Epithelial cell of esophagus (primary cell): ENCODE data around the gene THSD4.

Source experiments
- DNase-seq: peaks from one replicate; pipeline ENCODE4 v3.0.0; 2010; ENCODE audit warnings: low read depth
- H3K4me3 ChIP-seq: 2 replicates; pipeline ENCODE4 v1.5.1; 2011; ENCODE audit warnings: mild to moderate bottlenecking, low read length, control low read depth
- TF ChIP-seq, protein P1 (sequence below): IDR thresholded peaks from 2 replicates; pipeline ENCODE4 v1.5.1; 2011; ENCODE audit warnings: low read depth, mild to moderate bottlenecking, low read length, control low read depth, inconsistent platforms; ENCODE audit not compliant: insufficient read depth; ENCODE audit errors: missing control alignments

The THSD4 gene

DNA sequence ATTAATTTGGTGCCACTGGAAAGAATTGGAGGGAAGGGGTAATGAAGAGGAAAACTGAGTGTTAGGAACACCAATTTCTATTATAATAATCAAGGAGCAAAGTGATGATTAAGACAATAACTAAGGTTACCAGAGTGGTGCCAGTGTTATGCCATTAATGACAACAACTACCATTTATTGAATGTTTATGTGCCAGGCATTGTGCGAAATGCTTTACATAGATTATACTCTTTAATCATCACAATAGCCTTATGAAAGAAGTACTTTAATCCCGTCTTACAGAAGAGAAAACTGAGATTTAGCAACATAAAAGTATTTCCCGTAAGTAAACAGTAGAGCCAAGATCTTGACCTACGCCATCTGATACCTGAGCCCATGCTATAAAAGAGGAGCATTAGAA, 507.8 kb downstream of the THSD4 start:
- no peak overlapping the region for H3K4me3 ChIP-seq
- TF ChIP-seq, protein P1, sequence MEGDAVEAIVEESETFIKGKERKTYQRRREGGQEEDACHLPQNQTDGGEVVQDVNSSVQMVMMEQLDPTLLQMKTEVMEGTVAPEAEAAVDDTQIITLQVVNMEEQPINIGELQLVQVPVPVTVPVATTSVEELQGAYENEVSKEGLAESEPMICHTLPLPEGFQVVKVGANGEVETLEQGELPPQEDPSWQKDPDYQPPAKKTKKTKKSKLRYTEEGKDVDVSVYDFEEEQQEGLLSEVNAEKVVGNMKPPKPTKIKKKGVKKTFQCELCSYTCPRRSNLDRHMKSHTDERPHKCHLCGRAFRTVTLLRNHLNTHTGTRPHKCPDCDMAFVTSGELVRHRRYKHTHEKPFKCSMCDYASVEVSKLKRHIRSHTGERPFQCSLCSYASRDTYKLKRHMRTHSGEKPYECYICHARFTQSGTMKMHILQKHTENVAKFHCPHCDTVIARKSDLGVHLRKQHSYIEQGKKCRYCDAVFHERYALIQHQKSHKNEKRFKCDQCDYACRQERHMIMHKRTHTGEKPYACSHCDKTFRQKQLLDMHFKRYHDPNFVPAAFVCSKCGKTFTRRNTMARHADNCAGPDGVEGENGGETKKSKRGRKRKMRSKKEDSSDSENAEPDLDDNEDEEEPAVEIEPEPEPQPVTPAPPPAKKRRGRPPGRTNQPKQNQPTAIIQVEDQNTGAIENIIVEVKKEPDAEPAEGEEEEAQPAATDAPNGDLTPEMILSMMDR, result no peak
- no peak for DNase-seq

DNA sequence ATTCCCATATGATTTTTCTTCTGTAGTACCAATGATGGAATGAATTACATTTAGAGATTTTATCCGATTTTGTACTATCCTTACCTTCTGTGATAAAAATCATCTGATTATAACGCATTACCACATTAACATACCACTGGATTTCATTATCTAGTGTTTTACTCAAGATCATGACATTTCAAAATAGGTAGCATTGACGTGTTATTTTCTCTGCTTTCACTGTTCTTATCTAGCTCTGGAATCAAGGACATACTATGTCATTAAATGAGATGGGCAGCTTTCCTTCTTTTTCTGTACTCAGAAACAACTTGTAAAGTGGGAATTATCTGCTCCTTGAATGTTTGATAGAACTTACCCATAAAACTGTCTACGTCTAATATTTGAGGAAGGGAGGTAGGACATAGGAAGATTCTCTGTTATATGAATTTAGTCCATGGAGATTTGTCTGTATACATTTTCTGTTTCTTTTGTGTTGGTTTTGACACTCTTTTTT, 511.4 kb downstream of the THSD4 start:
- TF ChIP-seq, protein P1, result no peak
- no peak for DNase-seq
- H3K4me3 ChIP-seq, result no peak overlapping the region

DNA sequence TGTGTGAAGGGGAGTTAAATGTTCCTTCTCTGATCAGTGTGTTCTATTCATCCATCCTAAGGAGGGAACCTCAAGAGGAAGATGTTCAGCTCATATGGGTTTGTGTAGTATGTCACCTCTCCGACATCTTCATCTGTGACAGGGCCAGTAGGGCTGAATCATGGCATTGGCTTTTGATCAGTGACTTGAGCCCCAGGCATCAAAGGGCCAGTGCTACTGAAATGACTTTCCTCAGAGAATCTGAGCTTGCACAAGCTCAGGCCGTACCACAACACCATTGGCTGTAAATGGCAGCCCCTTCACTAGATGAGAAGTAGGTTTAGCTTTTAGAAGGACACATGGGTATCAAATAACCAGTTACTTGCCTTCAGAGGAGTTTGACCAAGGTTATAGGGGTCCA, 511.9 kb downstream of the THSD4 start:
- DNase-seq, result no peak
- TF ChIP-seq, protein P1, result no peak
- H3K4me3 ChIP-seq, result no peak overlapping the region

DNA sequence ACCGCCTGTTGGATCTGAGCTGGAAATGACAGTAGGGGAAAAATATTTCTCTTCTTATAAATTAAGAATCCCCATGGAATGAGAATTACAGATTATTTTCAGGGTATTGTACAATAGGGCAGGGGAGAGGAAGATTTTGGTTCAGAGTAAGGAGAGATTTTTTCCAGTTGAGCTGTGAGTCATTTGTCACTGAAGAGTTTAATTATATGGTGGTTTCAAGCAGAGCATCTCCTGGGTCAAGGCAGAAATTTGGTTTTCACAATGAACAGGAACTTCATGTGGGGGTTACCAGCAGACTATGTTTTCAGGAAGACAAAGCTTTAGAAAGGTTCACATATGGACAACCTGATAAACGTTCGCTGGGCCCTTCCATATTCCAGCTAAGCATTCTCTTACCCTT, 512.3 kb downstream of the THSD4 start:
- DNase-seq, result no peak
- TF ChIP-seq, protein P1, result no peak
- no peak overlapping the region for H3K4me3 ChIP-seq

DNA sequence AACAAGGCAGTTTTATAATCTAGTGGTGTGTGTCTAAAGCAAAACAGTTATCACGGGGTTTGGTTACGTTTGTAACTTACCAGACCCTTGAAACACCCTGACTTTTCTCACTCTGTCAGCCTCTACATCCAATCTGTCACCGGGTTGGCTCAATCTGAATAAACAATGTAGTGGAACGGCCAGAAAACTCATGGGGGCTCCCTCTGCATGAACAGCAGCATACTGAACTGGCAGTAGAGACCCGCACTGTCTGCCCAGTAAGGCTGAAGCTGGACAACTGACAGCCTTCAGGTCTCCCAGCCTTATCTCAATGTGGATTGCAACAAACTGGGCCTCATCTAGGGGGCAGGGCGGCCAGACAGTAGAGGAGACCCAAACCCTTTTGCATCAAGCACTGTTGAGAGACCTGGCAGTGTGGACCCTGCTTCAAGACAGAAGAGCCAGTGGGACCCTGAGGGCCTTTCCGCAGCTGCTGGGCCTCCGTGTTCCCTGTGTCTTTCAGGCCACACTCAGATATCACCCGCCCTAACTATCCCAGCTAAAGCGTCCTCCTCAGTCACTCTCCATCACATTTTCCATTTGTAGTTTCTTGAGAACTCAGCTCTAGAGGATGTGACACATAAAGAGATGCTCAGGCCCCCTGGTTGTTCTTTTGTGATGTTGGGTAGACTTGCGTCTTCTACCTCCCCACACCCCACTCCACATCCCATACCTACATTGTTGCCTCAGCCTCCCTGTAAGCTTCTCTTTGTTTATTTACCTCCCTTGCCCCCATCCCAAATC, 513.9 kb downstream of the THSD4 start:
- H3K4me3 ChIP-seq, result no peak overlapping the region
- TF ChIP-seq, protein P1, result no peak
- no peak for DNase-seq

DNA sequence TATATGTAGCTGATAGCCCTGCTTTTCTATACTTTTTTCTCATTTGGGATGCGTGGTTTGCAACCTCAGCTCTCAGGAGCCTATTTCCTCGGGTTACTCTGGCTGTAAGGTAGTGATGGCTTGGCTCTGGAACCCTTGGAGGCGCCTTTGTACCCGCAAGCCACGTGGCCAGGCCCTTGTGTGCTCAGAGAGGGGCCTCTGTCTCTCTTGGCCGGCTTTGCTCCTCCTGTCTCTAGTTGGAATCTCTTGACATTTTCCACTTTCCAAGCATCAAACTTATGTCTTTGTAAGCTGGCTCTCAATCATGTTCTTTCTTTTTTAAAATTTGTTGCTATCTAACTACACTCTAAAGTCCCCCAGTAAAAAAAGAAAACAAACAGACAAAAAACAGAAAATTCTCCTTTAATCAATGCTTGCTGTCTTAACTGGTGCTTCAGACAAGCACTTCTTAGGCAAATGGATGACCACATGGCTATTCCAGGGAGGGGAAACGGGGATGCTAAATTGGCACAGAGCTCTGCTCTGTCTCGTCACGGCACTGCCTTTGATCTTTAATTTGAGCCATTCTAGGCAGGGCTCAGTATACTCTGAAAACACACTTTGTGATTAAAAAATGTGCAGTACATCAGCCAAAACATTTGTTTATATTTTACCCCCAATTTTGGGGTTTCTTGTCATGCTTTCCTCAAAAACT, 514.7 kb downstream of the THSD4 start:
- H3K4me3 ChIP-seq, result no peak overlapping the region
- no peak for DNase-seq
- TF ChIP-seq, protein P1, result no peak
